ENCODE results near the gene TRIM25.

TRIM25 gene

GRCh38 chr17:56842577-56842976, 71.3 kb downstream of the TRIM25 start:
- no peak for DNase-seq (ENCODE audit: extremely low spot score)
- ChIA-PET POLR2A (no interaction called here), CTCF (interaction anchor here (1.1 to 3.9 kb wide), 6 partner anchors 7 to 97 kb away, joined by 3 to 14 read pairs (median 4); no protein-coding TSS in a partner anchor)
- TF ChIP-seq CTCF (IDR thresholded peaks at IDR 0.05; ENCODE audit: control extremely low read depth, extremely low read depth, low read depth, missing control alignments), result no peak

- ChIA-PET CTCF (interaction anchor here (1.2 to 1.8 kb wide), 2 partner anchors 16 to 19 kb away, joined by 4 to 5 read pairs; no protein-coding TSS in a partner anchor), POLR2A (no interaction called here)
- DNase-seq (ENCODE audit: extremely low spot score), result no peak
- TF ChIP-seq CTCF (IDR thresholded peaks at IDR 0.05; ENCODE audit: control extremely low read depth, extremely low read depth, low read depth, missing control alignments), result no peak
Measured at GRCh38 chr17:56838687-56839086, 75.2 kb downstream of the TRIM25 start.

Data from GM10248 (cell line).